SU-DHL-6 (cell line): ENCODE data around the gene PRCD.

ENCODE experiments used
- H2AFZ ChIP-seq: fragments of 200-600 bp; sonication (generic); 2 replicates; pipeline ENCODE4 v1.6.1; 2014; ENCODE audit warnings: low read depth, mild to moderate bottlenecking, moderate library complexity, mixed read lengths, antibody characterized with exemption, low read length; ENCODE audit not compliant: severe bottlenecking
- H3F3A ChIP-seq: fragments of 200-600 bp; shearing (Covaris generic); 2 replicates; pipeline ENCODE4 v1.6.0; 2016; ENCODE audit warnings: antibody characterized with exemption, mild to moderate bottlenecking; ENCODE audit not compliant: insufficient read depth
- H3K27ac ChIP-seq: fragments of 200-600 bp; sonication (generic); 2 replicates; pipeline ENCODE4 v1.5.1; 2016; ENCODE audit warnings: low read depth, mild to moderate bottlenecking, low read length, moderate library complexity, mixed read lengths
- H3K27me3 ChIP-seq: fragments of 200-600 bp; sonication (generic), shearing (Covaris generic); 2 replicates; pipeline ENCODE4 v1.6.0; 2014; ENCODE audit warnings: mild to moderate bottlenecking, low read length
- H3K36me3 ChIP-seq: fragments of 200-600 bp; sonication (generic); 2 replicates; pipeline ENCODE4 v1.6.1; 2014; ENCODE audit warnings: mild to moderate bottlenecking, low read length, mixed read lengths
- H3K4me2 ChIP-seq: fragments of 300-600, 200-600 bp; shearing (Covaris generic), sonication (generic); 2 replicates; pipeline ENCODE4 v1.6.0; 2014; ENCODE audit warnings: low read length, low read depth, mild to moderate bottlenecking; ENCODE audit not compliant: poor library complexity, severe bottlenecking
- H3K4me3 ChIP-seq: fragments of 200-600 bp; sonication (generic); 2 replicates; pipeline ENCODE4 v1.5.1; 2014; ENCODE audit warnings: antibody characterized with exemption, low read length, mild to moderate bottlenecking, mixed read lengths; ENCODE audit not compliant: insufficient read depth, poor library complexity, severe bottlenecking
- H3K79me2 ChIP-seq: fragments of 200-600 bp; sonication (generic); 2 replicates; pipeline ENCODE4 v1.6.1; 2014; ENCODE audit warnings: mild to moderate bottlenecking, low read length, moderate library complexity; ENCODE audit not compliant: insufficient read depth
- H3K9ac ChIP-seq: fragments of 200-600 bp; sonication (generic); 2 replicates; pipeline ENCODE4 v1.7.0; 2014; ENCODE audit warnings: mild to moderate bottlenecking, low read length
- H3K9me2 ChIP-seq: fragments of 200-600 bp; sonication (generic); replicated peaks from 2 replicates; pipeline ENCODE4 v1.6.1; 2014; ENCODE audit warnings: low read length; ENCODE audit not compliant: insufficient read depth
- H3K9me3 ChIP-seq: fragments of 200-600 bp; sonication (generic); 2 replicates; pipeline ENCODE4 v1.6.1; 2014; ENCODE audit warnings: low read length, mixed read lengths; ENCODE audit not compliant: insufficient read depth
- H4K20me1 ChIP-seq: fragments of 200-600 bp; sonication (generic); 2 replicates; pipeline ENCODE4 v1.6.1; 2014; ENCODE audit warnings: low read depth, mild to moderate bottlenecking, antibody characterized with exemption, low read length, moderate library complexity, mixed read lengths
- CTCF ChIP-seq: fragments of 200-600 bp; sonication (generic); IDR thresholded peaks from one replicate; pipeline ENCODE4 v1.5.1; 2017; ENCODE audit warnings: antibody characterized with exemption, mild to moderate bottlenecking, low read length, moderate library complexity; ENCODE audit not compliant: insufficient read depth, poor library complexity, severe bottlenecking
- EZH2phosphoT487 ChIP-seq: fragments of 200-600 bp; sonication (generic), shearing (Covaris generic); conservative IDR thresholded peaks from 2 replicates; pipeline ENCODE4 v1.6.1; 2018; ENCODE audit warnings: mild to moderate bottlenecking, antibody characterized with exemption, low read length, moderate library complexity, mixed read lengths

The PRCD gene

GRCh38 chr17:76570457-76570856 lies 30.6 kb downstream of the PRCD start:
- Histone ChIP-seq H3K27ac (no peak overlapping the region), H3K9ac (no peak overlapping the region), H3K27me3 (no peaks in the 10 kb centered on the region), H2AFZ (no peak overlapping the region), H3K36me3 (0 out of 2 replicates have a peak, but pooled peaks cover 1% of the 10 kb centered on the region), H3K9me2 (no peaks in the 10 kb centered on the region), H3F3A (peaks cover 22% of the 10 kb centered on the region), H4K20me1 (peaks cover 4% of the 10 kb centered on the region; the same call in 1 of the 2 replicates), H3K4me2 (no peak overlapping the region), H3K4me3 (no peak overlapping the region), H3K9me3 (no peaks in the 10 kb centered on the region), H3K79me2 (no peaks in the 10 kb centered on the region)
- TF ChIP-seq EZH2phosphoT487 (no peak), CTCF (no peak)

- H3K27ac ChIP-seq, result no peak overlapping the region
- TF ChIP-seq EZH2phosphoT487, result no peak
- TF ChIP-seq CTCF, result no peak
- no peak overlapping the region for H3K9ac ChIP-seq
Observed at GRCh38 chr17:76570877-76571471, 31.1 kb downstream of the PRCD start.

GRCh38 chr17:76572201-76572910 lies 32.5 kb downstream of the PRCD start:
- H3K9ac ChIP-seq, result no peak overlapping the region
- TF ChIP-seq CTCF (no peak), EZH2phosphoT487 (no peak)
- H3K9me3 ChIP-seq, result no peaks in the 10 kb centered on the region
- H2AFZ ChIP-seq, result no peak overlapping the region
- H4K20me1 ChIP-seq, result no peaks in the 10 kb centered on the region
- no peaks in the 10 kb centered on the region for H3K9me2 ChIP-seq
- no peaks in the 10 kb centered on the region for H3K27me3 ChIP-seq
- H3K79me2 ChIP-seq, result no peaks in the 10 kb centered on the region
- H3K4me3 ChIP-seq, result no peak overlapping the region
- no peak overlapping the region for H3K27ac ChIP-seq
- H3K4me2 ChIP-seq, result no peak overlapping the region
- H3F3A ChIP-seq, result peaks cover 3% of the 10 kb centered on the region; the same call in 1 of the 2 replicates
- no peaks in the 10 kb centered on the region for H3K36me3 ChIP-seq

More at GRCh38 chr17:76570877-76571471, 31.1 kb downstream of the PRCD start:
- peaks cover 17% of the 10 kb centered on the region for H3F3A ChIP-seq
- H4K20me1 ChIP-seq, result no peaks in the 10 kb centered on the region; the same call in 1 of the 2 replicates
- no peaks in the 10 kb centered on the region for H3K9me3 ChIP-seq
- no peaks in the 10 kb centered on the region for H3K9me2 ChIP-seq
- no peak overlapping the region for H3K4me3 ChIP-seq
- no peaks in the 10 kb centered on the region for H3K79me2 ChIP-seq
- no peaks in the 10 kb centered on the region for H3K27me3 ChIP-seq
- no peak overlapping the region for H3K4me2 ChIP-seq
- no peaks in the 10 kb centered on the region for H3K36me3 ChIP-seq
- H2AFZ ChIP-seq, result no peak overlapping the region
